A549 (cell line): ENCODE data around the gene DNAJC18. TPM values are rescaled to one million over a fixed set of nuclear protein-coding genes. Genes with fewer than 3 reads are reported as not detected.

Experiments used
- ATAC-seq, 2 experiments: fragments of 200-7000 bp in 1 of 2; fragments of >200 bp in 1 of 2; cut with Nextera tagmentation in 1 of 2; cut with Tn5 transposase in 1 of 2; 3 replicates each; pipeline versions ENCODE4 v1.8.0 to v1.9.1; 2018 to 2020; ENCODE audit warnings: mild to moderate bottlenecking in 1 of 2, moderate library complexity in 1 of 2
- CTCF ChIA-PET: fragments of 300-600 bp; sonication (Branson Sonifier 250); formaldehyde crosslinking; extraction: SDS; loops from one replicate; lab custom pipeline; 2021; ENCODE audit warnings: antibody characterized with exemption, inconsistent platforms; lab: Yijun Ruan, JAX
- POLR2A ChIA-PET: fragments of 350-600 bp; formaldehyde crosslinking; extraction: SDS; loops from one replicate; lab custom pipeline; 2021; ENCODE audit warnings: antibody characterized with exemption, inconsistent platforms; lab: Yijun Ruan, JAX
- DNase-seq, 2 experiments: peaks; one replicate each; pipeline versions ENCODE4 v3.0.0 to v3.0.0-alpha.2; 2011 to 2016; ENCODE audit warnings: low read depth in 1 of 2, low spot score in 1 of 2
- FAIRE-seq: peaks from 2 replicates; lab custom pipeline; 2011; peaks lifted over from hg19 to GRCh38; lab: Jason Lieb, UNC
- H3K27ac ChIP-seq, 2 experiments: fragments of >200 bp; sonication (Bioruptor Twin); formaldehyde crosslinking; 3 replicates each; pipeline ENCODE4 v1.5.1; 2016 to 2017
- H3K4me1 ChIP-seq: fragments of >200 bp; sonication (Bioruptor Twin); formaldehyde crosslinking; 3 replicates; pipeline ENCODE4 v1.6.1; 2016
- H3K4me2 ChIP-seq: fragments of >200 bp; sonication (Bioruptor Twin); formaldehyde crosslinking; 3 replicates; pipeline ENCODE4 v1.6.1; 2016
- H3K4me3 ChIP-seq: fragments of >200 bp; sonication (Bioruptor Twin); formaldehyde crosslinking; 3 replicates; pipeline ENCODE4 v1.5.1; 2016
- H3K9me3 ChIP-seq: fragments of >200 bp; sonication (Bioruptor Twin); formaldehyde crosslinking; 3 replicates; pipeline ENCODE4 v1.6.1; 2016
- BHLHE40 ChIP-seq: IDR thresholded peaks from 2 replicates; pipeline ENCODE4 v1.6.1; 2012; ENCODE audit warnings: low read depth, low read length, inconsistent platforms
- CBX8 ChIP-seq: fragments of 200-600 bp; sonication (generic); IDR thresholded peaks from 2 replicates; pipeline ENCODE4 v1.6.1; 2016
- FOSB ChIP-seq: fragments of 250-450 bp; sonication (Bioruptor Pico); IDR thresholded peaks from 2 replicates; pipeline ENCODE4 v1.5.0; 2020; ENCODE audit warnings: mild to moderate bottlenecking, moderate library complexity
- FOSL2 ChIP-seq, 2 experiments: fragments of 450-650 bp in 1 of 2; fragments of >200 bp in 1 of 2; sonication (Bioruptor Twin) in 1 of 2; formaldehyde crosslinking; IDR thresholded peaks; 2 replicates each; pipeline versions ENCODE4 v1.5.0 to v1.6.1; 2016 to 2020; ENCODE audit warnings: mild to moderate bottlenecking in 1 of 2, moderate library complexity in 1 of 2
- HOXB13 ChIP-seq: fragments of 250-450 bp; sonication (Bioruptor Pico); IDR thresholded peaks from 2 replicates; pipeline ENCODE4 v1.5.0; 2020; ENCODE audit warnings: low read depth, mild to moderate bottlenecking, moderate library complexity
- HOXB5 ChIP-seq: fragments of 250-450 bp; sonication (Bioruptor Pico); IDR thresholded peaks from 2 replicates; pipeline ENCODE4 v1.5.0; 2020; ENCODE audit warnings: mild to moderate bottlenecking, moderate library complexity
- JUN ChIP-seq, 2 experiments: fragments of >200 bp; sonication (Bioruptor Twin); formaldehyde crosslinking; IDR thresholded peaks; 2 replicates in 1 of 2; 3 replicates in 1 of 2; pipeline ENCODE4 v1.6.1; 2016 to 2017
- JUNB ChIP-seq: fragments of >200 bp; sonication (Bioruptor Twin); formaldehyde crosslinking; IDR thresholded peaks from 2 replicates; pipeline ENCODE4 v1.6.1; 2016
- KDM1A ChIP-seq: fragments of 200-600 bp; sonication (generic); IDR thresholded peaks from 2 replicates; pipeline ENCODE4 v1.6.1; 2016; ENCODE audit warnings: low read depth, mild to moderate bottlenecking
- MAFK ChIP-seq: fragments of 450-650 bp; IDR thresholded peaks from 2 replicates; pipeline ENCODE4 v1.6.1; 2014; ENCODE audit not compliant: partially characterized antibody
- MAZ ChIP-seq: fragments of 150-350 bp; IDR thresholded peaks from 2 replicates; pipeline ENCODE4 v1.6.1; 2014; ENCODE audit warnings: antibody characterized with exemption, low read depth, low read length, borderline replicate concordance
- MYC ChIP-seq: IDR thresholded peaks from 2 replicates; pipeline ENCODE4 v1.6.1; 2012; ENCODE audit warnings: mild to moderate bottlenecking, inconsistent platforms, low read length, improper control_type of control experiment, borderline replicate concordance
- NFE2L2 ChIP-seq: fragments of 150-350 bp; conservative IDR thresholded peaks from 2 replicates; pipeline ENCODE4 v1.6.1; 2014; ENCODE audit warnings: low read length
- PHF8 ChIP-seq: fragments of 200-600 bp; sonication (generic); IDR thresholded peaks from 2 replicates; pipeline ENCODE4 v1.6.1; 2016; ENCODE audit warnings: low read depth, mild to moderate bottlenecking, antibody characterized with exemption, moderate library complexity, borderline replicate concordance
- RFX5 ChIP-seq: fragments of 450-650 bp; IDR thresholded peaks from 2 replicates; pipeline ENCODE4 v1.7.1; 2014; ENCODE audit warnings: antibody characterized with exemption, mild to moderate bottlenecking, moderate library complexity
- ZFP36 ChIP-seq: fragments of 450-650 bp; IDR thresholded peaks from 2 replicates; pipeline ENCODE4 v1.6.1; 2014; ENCODE audit warnings: borderline replicate concordance; ENCODE audit not compliant: partially characterized antibody
- WGBS: methylation state at CpG from one replicate; pipeline ENCODE4 v1.1.6; 2017; ENCODE audit errors: missing lambda C conversion rate; 5-methylcytosine and 5-hydroxymethylcytosine counted together
- polyA plus RNA-seq, 4 experiments: library from polyadenylated mRNA; depleted of rRNA in 3 of 4; stranded (reverse); fragments of >200 nt; fragmentation: RNase III in 1 of 4; extraction: RNeasy Plus Mini Kit Qiagen cat#74134 plus additional on column Dnase treatment in 1 of 4; gene quantifications; 2 replicates in 3 of 4; 3 replicates in 1 of 4; pipeline ENCODE4 v1.2.3, GENCODE V29; 2011 to 2017
- TF ChIP-seq, protein P1 (sequence below): IDR thresholded peaks from 2 replicates; pipeline ENCODE4 v1.6.1; 2012
- TF ChIP-seq, protein P2 (sequence below): fragments of 250-450 bp; sonication (Bioruptor Pico); IDR thresholded peaks from 2 replicates; pipeline ENCODE4 v1.5.0; 2021; ENCODE audit warnings: mild to moderate bottlenecking, moderate library complexity, borderline replicate concordance
- TF ChIP-seq, protein P3 (sequence below): IDR thresholded peaks from 2 replicates; pipeline ENCODE4 v1.6.1; 2012; ENCODE audit warnings: low read depth, borderline replicate concordance
- TF ChIP-seq, protein P4 (sequence below): fragments of >200 bp; sonication (Bioruptor Twin); formaldehyde crosslinking; IDR thresholded peaks from 3 replicates; pipeline ENCODE4 v1.5.1; 2016
- TF ChIP-seq, protein P5 (sequence below): IDR thresholded peaks from 2 replicates; pipeline ENCODE4 v1.6.1; 2012

DNAJC18 gene
- polyA plus RNA-seq, 2 of the 4 experiments (the other 2 are of a cell fraction): 5.3 TPM

DNA sequence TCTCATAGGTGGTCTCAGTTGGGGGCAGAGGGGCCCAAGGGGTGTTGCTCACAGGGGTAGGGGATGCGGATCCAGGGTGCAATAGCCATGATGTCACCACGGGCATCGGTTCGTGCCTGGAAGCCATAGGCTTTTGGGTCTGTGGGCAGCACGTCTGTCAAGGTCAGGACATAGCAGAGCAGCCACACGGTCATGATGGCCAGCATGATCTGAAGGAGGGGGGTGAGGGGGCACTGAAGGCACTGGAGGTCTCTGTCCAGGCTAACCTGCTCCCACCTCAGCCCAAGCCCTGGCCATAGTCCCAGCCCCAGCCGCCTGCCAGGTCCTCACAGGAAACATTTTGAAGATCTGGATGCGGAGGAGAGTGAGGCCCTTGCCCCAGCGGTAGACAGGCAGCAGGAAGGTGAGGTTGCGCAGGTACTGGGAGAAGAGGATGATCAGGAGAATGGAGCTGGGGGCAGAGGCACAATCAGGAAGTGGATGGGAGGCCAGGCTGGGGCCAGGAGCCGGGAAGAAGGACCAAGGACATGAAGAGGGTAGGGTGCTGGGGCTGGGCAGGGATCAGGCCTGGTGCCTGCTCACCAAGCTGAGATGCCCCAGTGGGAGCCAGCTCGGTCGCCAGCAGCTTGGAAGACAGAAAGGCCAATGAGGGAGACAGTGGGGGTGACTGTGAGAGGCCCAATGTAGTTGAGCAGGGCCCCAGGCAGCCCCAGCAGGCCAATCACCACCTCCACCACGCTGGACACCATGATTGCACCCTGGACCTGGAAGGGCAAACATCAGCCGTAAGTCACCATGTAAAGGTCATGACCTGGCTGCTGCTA, 59.5 kb downstream of the DNAJC18 start:
- no peak for DNase-seq
- peak; percentile 97 for TF ChIP-seq ZFP36
- TF ChIP-seq, protein P1, sequence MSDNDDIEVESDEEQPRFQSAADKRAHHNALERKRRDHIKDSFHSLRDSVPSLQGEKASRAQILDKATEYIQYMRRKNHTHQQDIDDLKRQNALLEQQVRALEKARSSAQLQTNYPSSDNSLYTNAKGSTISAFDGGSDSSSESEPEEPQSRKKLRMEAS: no peak
- Histone ChIP-seq H3K9me3 (no peaks in the 10 kb centered on the region), H3K27ac (peak overlapping the region in 1 of 2 experiments; percentile 23; a peak in 1 of 6 replicates), H3K4me2 (no peak overlapping the region), H3K4me1 (peaks cover 34% of the 10 kb centered on the region), H3K4me3 (no peak overlapping the region)
- ChIA-PET POLR2A (no interaction called here), CTCF (interaction anchor here (1.1 to 1.5 kb wide), 2 partner anchors 8 to 11 kb away, joined by 3 read pairs; no protein-coding TSS in a partner anchor)
- FAIRE-seq: no peak
- no peak for ATAC-seq
- WGBS: 87% methylated on average over 14 of the region's 15 CpGs

DNA sequence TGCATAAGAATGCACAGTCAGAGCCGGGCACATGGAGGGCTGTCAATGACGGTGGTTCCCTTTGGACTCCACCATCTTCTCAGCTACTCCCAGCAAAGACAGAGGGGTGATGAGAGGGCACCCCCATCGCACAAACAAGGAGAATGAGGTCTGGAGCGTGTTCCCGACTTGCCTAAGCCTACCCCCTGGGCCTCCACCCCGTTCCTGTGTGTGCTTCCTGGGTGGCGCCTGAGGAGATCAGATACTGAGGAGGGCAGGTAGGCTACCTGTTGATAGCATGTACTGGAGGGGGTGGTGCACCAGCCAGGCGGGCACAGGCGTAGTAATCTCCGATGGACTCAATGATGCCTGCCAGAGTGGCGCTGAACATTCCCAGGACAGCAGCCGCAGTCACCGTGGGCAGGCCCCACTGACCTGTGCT, 60.4 kb downstream of the DNAJC18 start:
- ChIA-PET CTCF (interaction anchor here (1.0 kb wide), 1 partner anchor 9 kb away, joined by 3 read pairs; no protein-coding TSS in a partner anchor), POLR2A (no interaction called here)
- ATAC-seq (no peak), DNase-seq (no peak), FAIRE-seq (no peak)
- Histone ChIP-seq H3K4me1 (peaks cover 34% of the 10 kb centered on the region), H3K4me3 (no peak overlapping the region), H3K4me2 (no peak overlapping the region), H3K9me3 (no peaks in the 10 kb centered on the region), H3K27ac (peak overlapping the region in 1 of 2 experiments; percentile 14; a peak in 2 of 6 replicates)
- TF ChIP-seq HOXB13 (CRISPR knock-in tag) (no peak), HOXB5 (CRISPR knock-in tag) (no peak), NFE2L2 (no peak), PHF8 (no peak), CBX8 (no peak), FOSB (CRISPR knock-in tag) (no peak), JUN (IDR thresholded peaks at IDR 0.05) (no peak), MAZ (no peak), BHLHE40 (no peak), JUNB (no peak)
- TF ChIP-seq, protein P1: no peak
- TF ChIP-seq, protein P2, sequence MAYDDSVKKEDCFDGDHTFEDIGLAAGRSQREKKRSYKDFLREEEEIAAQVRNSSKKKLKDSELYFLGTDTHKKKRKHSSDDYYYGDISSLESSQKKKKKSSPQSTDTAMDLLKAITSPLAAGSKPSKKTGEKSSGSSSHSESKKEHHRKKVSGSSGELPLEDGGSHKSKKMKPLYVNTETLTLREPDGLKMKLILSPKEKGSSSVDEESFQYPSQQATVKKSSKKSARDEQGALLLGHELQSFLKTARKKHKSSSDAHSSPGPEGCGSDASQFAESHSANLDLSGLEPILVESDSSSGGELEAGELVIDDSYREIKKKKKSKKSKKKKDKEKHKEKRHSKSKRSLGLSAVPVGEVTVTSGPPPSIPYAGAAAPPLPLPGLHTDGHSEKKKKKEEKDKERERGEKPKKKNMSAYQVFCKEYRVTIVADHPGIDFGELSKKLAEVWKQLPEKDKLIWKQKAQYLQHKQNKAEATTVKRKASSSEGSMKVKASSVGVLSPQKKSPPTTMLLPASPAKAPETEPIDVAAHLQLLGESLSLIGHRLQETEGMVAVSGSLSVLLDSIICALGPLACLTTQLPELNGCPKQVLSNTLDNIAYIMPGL: no peak
- WGBS: 93% methylated on average over 13 of the region's 13 CpGs

DNA sequence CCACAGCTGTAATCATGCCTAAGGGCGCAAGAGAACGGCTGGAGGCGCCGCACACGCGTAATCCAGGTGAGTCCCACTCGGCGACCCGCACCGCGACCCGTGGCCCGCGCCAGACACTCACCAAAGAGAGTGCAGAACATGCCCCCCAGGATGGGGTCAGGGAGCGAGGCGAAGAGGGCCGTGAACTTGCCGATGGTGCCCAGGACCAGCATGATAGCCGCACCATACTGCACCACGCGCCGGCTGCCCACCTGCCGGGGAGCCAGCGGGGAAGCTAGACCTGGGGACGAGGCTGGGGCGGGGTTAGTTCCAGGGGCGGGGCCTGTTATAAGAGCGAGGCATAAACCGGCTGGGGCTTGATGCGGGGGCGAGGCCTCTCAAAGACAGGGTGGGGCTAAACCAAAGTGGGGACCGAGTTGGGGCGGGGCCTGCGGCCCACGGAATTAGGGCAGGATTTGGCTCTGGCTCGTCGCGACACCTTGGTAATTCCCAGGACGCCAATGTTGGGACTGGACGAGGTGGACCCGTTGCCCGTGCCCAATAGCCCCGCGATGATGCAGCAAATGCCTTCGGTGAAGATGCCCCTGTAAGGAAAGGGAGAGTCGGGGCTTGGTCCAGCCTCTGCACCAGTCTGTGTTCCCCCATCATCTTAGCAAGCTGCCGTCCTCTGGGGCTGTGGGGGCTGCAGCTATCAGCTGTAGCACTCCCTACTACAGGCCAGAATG, 61.1 kb downstream of the DNAJC18 start:
- no peak for DNase-seq
- H3K27ac ChIP-seq: no peak overlapping the region; a peak in 1 of 6 replicates
- ChIA-PET POLR2A (no interaction called here), CTCF (interaction anchor here (1.0 kb wide), 1 partner anchor 8 kb away, joined by 3 read pairs; no protein-coding TSS in a partner anchor)
- H3K9me3 ChIP-seq: no peaks in the 10 kb centered on the region
- peaks cover 34% of the 10 kb centered on the region for H3K4me1 ChIP-seq
- 95% methylated on average over 37 of the region's 47 CpGs for WGBS
- no peak for TF ChIP-seq FOSL2 (IDR thresholded peaks at IDR 0.05)
- TF ChIP-seq FOSL2 (CRISPR knock-in tag; IDR thresholded peaks at IDR 0.05): no peak
- no peak for TF ChIP-seq KDM1A
- no peak for TF ChIP-seq JUN (IDR thresholded peaks at IDR 0.05)
- TF ChIP-seq RFX5: no peak
- TF ChIP-seq MAFK: no peak
- TF ChIP-seq, protein P3, sequence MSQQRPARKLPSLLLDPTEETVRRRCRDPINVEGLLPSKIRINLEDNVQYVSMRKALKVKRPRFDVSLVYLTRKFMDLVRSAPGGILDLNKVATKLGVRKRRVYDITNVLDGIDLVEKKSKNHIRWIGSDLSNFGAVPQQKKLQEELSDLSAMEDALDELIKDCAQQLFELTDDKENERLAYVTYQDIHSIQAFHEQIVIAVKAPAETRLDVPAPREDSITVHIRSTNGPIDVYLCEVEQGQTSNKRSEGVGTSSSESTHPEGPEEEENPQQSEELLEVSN: no peak
- TF ChIP-seq HOXB13 (CRISPR knock-in tag): no peak
- TF ChIP-seq, protein P4, sequence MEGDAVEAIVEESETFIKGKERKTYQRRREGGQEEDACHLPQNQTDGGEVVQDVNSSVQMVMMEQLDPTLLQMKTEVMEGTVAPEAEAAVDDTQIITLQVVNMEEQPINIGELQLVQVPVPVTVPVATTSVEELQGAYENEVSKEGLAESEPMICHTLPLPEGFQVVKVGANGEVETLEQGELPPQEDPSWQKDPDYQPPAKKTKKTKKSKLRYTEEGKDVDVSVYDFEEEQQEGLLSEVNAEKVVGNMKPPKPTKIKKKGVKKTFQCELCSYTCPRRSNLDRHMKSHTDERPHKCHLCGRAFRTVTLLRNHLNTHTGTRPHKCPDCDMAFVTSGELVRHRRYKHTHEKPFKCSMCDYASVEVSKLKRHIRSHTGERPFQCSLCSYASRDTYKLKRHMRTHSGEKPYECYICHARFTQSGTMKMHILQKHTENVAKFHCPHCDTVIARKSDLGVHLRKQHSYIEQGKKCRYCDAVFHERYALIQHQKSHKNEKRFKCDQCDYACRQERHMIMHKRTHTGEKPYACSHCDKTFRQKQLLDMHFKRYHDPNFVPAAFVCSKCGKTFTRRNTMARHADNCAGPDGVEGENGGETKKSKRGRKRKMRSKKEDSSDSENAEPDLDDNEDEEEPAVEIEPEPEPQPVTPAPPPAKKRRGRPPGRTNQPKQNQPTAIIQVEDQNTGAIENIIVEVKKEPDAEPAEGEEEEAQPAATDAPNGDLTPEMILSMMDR: no peak
- TF ChIP-seq, protein P5, sequence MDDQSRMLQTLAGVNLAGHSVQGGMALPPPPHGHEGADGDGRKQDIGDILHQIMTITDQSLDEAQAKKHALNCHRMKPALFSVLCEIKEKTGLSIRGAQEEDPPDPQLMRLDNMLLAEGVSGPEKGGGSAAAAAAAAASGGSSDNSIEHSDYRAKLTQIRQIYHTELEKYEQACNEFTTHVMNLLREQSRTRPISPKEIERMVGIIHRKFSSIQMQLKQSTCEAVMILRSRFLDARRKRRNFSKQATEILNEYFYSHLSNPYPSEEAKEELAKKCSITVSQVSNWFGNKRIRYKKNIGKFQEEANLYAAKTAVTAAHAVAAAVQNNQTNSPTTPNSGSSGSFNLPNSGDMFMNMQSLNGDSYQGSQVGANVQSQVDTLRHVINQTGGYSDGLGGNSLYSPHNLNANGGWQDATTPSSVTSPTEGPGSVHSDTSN: no peak
- no peak for TF ChIP-seq MYC
- FAIRE-seq: no peak
- no peak for ATAC-seq
- no peak overlapping the region for H3K4me2 ChIP-seq
- H3K4me3 ChIP-seq: no peak overlapping the region
